GM19455 (cell line): ENCODE results near the gene COL20A1.

ENCODE experiments used
- ATAC-seq: cut with Tn5 transposase; IDR thresholded peaks from one replicate; pipeline ENCODE4 v1.9.1; 2021; ENCODE audit not compliant: unreplicated experiment

Gene COL20A1

DNA sequence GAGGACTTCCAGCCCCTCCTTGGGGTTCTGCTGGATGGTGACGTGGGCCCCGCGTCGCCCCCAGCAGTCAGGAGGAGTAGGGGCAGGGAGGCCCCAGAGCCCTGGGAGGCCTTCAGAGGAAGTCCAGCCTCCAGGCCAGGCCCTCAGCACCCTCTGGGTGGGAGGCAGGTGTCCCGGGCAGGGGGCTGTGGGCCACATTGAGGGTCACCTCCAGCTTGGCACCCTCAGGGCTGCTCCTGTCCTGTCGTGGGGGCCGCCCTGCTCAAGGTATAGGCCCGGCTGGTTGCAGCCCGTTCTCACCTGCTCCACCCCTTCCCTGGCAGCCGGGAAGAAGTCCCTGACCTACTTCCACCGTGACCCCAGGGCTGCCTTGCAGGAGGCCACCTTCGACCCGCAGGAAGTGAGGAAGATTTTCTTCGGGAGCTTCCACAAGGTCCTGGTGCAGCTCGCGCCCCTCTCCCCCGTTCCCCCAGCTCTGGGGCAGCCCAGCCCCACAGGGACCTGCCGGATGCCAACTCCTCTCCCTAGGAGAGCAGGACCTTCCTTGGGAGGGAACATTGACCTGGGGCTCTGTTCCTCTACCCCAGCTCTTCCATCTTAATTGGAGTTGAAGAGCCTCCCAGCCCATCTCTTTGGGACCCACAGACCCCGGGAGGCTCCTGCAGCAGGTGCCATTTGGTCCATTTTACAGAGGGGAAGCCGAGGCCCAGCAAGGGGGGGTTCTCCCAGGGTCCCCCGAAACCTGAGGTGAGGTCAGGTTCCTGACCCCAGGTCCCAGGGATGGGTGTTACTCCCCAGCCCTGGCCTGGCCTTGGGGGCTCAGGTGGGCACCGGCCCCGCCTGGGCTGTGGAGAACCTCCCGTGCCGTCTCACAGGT is 26.4 kb downstream of the COL20A1 start:
- ATAC-seq, result no peak

DNA sequence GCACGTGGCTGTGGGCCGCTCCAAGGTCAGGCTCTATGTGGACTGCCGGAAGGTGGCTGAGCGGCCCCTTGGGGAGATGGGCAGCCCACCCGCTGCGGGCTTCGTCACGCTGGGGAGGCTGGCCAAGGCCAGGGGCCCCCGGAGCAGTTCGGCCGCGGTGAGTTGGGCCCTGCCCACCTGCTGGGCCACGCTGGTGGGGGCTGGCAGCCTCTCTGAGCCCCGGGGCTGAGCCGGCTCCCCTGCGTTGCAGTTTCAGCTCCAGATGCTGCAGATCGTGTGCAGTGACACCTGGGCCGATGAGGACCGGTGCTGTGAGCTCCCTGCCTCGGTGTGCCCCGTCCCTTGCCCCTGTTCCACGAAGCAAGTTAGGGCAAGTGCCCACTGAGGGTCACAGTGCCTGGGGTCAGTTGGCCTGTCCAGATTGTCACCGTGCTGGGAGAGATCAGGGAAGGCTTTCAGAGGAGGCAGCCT is 27.1 kb downstream of the COL20A1 start:
- no peak for ATAC-seq

DNA sequence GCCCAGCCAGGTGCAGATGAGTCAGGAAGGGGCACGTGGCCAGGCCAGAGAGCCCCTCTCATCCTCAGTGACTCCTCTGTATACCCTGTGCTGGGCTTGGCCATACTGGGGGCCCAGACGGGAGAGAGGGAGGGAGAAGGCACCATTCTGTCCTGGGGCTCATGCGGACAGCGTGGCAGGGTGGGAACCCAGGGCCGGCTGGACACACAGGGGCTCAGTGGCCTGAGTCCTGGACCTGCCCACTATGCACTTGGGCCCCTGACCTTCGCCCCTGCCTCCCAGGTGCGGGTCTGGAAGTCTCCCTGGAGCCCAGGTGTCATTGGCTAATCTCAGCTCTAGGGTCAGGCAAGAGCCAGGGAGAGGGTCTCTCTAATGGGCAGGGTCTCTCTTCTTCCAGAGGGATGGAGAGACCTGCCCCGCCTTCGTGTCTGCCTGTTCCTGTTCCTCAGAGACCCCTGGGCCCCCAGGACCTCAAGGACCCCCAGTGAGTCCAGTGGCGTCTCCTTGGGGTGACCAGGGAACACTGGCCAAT is 27.7 kb downstream of the COL20A1 start:
- ATAC-seq, result no peak

DNA sequence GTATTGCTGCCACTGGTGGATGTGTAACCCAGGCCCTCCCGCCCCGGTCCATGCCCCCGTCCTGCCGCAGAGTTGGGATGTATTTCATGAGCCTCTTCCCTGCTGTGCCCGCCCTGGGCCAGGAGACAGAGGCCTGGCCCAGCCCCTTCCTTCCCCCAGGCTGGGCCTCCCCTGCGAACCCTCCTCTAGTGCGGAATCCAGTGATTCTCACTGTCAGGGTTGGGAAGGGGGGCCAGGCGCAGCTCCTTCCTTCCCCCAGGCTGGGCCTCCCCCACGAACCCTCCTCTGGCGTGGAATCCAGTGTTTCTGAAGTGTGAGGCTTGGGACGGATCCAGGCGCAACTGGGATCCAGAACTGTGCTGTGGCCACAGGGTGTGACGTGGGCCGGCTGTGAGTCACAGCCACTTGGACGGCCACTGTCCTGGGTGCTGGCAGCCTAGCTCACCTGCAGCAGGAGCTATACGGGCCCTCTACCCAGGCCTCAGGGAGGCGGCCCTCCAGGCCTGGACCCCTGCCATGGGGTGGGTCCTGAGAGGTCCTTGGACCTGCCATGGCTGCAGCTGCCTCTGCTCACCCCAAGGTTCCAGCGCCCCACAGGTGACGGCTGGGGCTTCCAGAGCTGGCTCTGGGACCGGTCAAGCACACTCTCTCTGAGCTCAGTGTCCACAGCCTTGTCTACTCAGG is 28.3 kb downstream of the COL20A1 start:
- no peak for ATAC-seq

DNA sequence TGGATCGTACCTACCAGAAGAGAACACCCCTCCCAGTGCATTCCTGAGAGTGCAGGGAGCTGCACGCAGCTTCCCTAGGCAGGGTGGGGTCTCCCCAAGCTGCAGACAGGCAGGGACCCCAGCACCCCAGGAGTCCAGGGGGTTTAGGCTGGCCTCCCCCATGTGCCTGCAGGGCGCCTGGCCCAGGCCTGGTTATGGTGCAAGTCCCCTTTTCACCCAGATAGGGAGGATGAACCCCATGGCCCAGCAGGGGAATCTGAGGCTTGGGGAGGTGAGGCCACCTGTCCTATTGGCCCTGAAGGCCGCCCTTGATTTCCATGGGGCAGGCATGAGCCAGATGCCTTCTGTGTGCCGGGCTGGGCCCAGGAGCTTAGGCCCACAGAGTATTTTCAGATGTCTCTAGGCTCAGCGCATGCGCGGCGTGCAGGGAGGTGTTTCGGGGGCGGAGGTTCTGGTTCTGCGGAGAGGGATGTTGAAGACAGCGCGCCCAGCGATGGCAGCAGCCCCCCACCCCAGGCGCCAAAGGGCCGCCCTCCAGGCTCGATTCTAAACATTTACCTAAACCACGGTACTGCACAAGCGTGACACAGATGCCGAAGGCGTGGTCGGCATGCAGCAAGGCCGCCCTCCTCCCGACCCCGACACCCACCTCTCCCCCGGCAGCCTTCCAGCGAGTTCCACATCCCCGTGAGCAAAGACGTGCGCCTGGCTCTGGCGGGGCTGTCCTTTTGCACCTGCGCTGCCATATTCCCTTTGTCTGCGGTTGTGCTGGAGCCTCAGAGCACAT is 29.4 kb downstream of the COL20A1 start:
- no peak for ATAC-seq

DNA sequence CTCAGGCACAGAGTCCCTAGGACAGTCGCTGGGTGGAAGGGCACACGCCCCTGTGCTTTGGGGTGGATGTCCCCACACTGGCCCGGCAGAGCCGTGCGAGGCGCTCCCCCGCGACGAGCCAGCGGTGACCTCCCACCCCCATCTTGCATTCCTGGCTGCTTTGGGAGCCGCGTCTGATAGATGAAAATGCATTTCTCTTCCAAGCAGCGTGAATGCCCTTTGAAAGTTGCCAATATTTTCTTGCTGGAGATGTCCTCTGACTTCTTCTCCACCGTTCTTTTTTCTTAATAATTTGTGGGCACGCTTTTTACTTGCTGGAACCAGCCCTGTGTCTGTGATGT is 29.9 kb downstream of the COL20A1 start:
- ATAC-seq, result no peak

DNA sequence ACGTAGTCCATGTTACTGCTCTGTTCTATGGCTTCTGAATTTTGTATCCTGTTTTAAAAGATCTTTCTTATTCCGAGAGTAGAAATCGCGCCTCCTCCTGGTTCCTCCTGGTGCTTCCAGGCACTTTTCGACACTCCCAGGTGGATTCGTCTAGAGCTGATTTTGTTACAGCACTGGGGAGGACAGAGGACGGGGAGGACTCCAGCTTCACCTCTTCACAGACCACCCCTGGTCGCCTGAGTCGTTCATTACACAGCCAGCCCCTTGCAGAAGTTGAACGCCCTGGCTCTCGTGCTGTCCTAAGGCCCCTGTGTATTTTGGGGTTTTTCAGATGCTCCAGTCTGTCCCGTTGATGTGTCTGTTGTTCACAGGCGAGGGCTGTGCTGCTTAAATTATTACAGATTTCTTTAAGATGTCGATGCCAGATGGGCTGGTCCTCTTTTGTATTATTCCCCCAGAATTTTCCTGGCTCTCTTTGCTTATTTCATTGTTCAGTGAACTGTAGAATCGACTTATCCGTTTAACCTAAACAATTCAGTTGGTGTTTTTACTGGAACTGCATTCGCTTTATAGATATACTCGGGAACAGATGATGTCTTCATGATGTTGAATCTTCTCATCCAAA is 30.5 kb downstream of the COL20A1 start:
- no peak for ATAC-seq

DNA sequence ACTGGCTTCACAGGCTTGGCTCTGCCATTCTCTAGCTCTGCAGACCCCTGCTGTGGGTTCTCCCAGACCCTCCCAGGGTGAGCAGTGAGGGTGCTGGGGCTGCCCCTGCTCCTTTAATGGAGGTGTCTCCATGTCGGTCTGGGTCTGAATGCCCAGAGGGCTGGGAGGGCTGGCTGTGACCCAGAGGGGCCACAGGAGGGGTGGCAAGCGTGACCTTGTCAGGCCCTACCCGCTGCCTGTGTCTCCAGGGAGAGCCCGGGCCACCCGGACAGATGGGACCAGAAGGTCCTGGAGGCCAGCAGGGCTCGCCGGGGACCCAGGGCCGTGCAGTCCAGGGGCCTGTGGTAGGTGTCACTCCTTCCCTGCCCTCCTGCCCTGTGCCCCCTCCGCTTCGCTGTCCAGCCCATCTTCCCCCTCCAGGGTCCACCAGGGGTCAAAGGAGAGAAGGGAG is 32.1 kb downstream of the COL20A1 start:
- ATAC-seq, result no peak

DNA sequence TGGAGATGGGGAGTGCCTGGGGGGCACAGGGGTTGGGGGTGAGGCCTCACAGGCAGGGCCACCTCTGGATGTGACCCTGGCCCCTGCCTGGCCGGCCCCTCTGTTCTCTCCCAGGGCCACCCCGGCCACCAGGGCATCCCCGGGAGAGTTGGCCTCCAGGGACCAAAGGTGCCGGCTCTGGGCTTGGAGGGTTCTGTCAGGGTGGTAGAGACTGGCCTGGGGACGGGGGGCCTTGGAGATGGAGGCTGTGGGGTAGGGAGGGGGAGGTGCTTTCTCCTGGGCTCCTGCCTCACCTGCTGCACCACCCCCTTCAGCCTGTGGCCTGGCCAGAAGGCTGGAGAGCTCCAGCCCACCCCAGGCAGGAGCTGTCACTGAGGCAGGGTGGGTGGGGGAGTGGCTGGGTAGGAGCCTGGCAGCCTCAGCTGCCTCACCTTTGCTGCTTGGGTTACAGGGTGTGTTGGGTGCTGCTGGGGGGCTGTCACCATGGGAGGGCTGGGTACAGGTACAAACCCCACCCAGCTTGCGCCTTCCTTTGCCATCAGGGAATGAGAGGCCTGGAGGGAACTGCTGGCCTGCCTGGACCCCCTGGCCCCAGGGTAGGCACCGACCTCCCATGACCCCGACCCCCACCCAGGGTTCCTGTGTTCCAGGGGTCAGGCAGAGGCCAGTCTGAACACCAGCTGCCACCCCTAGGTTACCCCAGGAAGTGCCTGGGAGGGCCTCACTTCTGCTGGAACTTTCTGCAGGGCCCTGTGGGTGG is 32.7 kb downstream of the COL20A1 start:
- no peak for ATAC-seq

DNA sequence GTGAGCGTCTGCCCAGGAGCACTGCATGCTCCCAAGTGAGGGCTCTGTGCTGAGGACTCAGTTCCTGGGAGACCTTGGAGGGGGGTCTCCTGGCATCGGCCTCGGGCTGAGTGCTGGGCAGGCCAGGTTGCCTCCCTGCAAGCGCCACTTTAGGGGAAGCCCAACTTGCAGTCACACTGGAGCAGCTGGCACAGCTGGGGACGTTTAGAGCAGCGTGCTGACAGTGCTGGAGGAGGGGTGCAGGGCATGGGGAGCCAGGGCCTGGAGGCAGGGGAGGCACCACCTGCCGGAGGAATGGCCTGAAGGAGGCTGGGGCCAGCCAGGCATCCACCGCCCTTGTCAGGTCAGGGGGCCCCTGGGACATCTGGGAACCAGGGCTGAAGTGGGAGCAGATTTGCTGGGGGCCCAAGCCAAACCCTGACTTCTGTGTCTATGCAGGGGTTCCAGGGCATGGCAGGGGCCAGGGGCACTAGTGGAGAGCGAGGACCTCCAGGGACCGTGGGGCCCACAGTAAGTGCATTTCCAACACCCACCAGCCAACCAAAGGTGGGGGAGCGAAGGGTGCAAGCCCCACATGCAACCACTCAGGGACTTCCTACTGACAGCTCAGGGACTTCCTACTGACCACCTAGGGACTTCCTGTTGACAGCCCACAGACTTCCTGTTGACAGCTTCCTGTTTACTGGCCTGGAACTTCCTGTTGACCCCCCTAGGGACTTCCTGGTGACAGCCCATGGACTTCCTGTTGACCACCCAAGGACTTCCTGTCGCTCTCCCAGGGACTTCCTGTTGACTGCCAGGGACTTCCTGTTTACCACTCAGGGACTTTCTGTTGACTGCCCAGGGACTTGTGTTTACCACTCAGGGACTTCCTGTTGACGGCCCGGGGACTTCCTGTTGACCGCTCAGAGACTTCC is 33.6 kb downstream of the COL20A1 start:
- ATAC-seq, result no peak

DNA sequence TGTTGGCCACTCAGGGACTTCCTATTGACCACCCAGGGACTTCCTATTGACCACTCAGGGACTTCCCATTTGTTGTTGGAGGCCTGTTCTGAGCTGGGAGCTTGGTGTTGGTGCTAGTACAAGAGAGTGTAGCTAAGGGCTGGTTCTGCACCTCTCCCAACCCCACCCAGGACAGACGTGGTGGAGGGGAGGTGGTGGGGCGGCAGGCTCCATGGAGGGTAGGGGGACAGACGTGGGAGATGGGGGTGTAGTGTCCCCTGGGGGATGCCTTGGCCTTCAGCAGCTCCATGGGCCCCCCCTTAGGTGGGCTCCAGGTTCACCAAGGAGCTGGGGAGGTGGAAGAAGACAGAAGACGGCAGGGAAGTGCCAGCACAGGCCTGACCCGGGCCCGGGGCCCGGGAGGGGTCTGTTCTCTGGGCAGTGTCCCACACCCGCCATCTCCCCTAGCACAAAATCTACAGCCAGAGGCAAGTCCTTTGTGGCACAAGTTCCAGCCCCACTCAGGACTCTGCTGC is 34.3 kb downstream of the COL20A1 start:
- ATAC-seq, result no peak

DNA sequence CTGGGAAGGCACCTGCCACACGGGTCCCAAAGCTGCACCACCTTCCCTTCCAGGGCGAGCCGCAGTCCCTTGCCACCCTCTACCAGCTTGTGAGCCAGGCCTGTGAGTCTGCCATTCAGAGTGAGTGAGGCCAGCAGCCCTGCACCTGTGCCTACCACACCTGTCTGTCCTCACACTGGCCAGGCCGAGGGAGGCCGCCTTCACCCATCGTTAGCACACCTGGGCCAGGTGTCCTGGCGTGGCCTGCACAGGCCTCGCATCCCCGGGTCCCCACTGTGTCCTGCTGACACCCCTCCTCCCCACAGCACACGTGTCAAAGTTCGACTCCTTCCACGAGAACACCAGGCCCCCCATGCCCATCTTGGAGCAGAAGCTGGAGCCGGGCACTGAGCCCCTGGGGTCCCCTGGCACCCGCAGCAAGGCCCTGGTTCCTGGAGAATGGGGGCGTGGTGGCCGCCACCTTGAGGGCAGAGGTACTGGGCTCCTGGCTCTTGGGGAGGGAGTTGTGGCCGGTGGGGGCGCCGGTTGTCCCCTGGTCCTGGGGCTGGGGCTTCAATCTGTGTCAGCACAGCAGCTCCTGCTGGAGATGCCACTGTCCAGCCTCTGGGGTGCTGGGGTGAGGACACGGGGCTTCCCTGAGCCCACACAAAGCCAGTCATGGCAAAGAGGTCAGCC is 35.2 kb downstream of the COL20A1 start:
- no peak for ATAC-seq

DNA sequence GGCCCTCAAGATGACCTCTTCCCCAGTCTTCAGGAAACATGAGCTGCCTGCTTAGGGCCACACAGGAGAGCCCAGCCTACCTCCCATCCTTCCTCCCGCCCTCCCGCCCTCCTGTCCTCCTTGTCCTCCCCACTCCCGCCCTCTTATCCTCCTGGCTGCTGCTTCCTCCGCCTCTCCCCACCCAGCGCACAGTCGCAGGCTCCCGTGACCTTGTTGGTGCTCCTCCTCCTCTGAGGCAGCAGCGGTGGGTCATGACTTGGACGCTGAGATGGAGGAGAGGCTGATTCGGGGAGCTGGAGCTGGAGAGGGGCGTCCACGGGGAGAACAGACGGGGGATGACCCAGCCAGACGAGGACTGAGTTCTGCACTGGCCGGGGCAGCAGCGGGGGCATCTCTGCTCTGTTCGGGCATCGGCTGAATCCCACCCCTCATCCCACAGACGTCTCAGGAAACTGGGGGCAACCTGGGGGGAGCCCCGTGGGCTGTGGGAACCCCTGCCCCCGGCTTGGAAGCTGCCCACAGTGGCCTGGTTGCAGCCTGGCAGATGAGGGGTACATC is 35.8 kb downstream of the COL20A1 start:
- no peak for ATAC-seq

DNA sequence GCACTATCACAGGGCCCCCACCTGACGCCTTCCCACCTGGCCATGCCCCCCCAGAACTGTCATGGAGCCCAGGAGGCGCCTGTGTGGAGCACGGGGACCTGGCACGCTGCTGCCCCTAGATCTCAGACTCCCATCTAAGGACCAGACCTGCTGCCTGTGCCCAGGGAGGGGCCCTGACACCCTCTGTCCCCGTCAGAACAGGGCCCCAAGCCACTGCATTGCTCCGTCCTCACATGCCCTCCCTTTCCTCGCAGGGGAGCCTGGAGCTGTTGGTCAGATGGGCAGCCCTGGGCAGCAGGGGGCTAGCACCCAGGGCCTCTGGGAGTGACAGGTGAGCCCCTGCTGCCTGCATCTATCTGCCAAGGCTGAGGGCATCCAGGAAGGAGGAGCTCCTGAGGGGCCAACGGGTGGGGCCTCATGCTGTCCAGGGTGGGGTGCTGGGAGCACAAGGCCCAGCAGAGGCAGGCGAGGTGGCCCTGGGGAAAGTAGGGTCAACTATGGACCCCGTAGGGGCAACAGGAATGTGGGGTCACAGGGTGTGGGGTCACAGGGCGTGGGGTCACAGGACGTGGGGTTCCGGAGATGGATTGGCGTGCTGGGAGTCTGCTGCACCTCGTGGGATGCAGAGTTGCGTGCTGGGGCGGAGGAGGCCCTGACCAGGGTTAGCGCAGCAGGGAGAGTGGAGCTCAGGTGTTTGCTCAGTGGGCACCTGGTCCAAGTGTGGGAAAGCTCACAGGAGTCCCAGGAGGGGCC is 36.5 kb downstream of the COL20A1 start:
- no peak for ATAC-seq

DNA sequence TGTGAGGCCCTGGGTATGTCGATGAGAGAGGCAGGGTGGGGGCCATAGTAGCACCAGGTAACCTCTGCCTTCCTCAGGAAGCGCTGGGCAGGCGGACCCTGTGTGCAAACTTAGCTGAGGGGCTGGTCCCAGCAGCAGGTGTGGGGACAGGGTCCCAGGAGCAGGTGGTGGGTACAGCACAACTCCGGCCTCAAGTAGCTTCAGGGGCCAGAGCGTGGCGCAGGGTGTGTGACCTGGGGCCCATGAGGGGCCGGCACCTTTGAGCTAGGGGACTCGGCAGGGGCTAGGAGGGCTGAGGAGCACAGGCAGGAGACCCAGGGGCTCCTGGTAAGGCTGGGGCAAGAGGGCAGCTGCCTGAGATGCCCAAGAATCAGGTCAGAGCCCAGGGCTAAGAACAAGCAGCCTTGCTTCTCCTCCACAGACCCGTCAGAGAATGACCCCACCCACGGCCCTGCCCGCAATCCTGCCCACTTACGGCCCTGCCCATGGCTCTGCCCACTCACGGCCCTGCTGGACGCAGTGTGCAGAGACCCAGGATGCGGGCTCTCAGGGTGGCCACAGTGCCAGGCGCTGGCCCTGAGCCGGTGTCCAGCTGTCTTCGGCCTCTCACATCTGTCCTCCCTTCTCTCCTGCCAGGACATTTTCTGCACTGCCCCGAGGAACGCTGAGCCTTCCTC is 37.2 kb downstream of the COL20A1 start:
- no peak for ATAC-seq

DNA sequence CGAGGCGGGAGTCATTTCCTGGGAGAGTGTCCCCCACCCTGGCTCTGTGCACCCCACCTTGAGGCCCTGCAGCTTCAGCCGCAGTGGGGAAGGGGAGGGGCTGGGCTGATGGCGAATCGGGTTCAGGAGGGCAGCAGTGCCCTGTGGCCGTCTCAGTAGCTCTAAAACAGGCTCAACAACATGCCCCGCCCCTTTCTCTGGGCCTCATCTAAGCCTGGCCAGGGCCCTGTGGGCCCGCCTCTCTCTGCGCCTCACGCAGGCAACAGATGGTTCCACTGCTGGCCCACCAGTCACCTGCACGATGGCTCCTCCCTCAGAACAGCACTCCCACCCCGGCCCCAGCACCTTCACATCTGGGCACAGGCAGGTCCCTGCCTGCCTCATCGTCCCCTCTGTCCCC is 38.0 kb downstream of the COL20A1 start:
- no peak for ATAC-seq
